Inferior parietal cortex (tissue), 1 donor: ENCODE data around the gene MAGI3.

ENCODE experiments used
- DNase-seq: peaks from one replicate; pipeline ENCODE4 v3.0.0-alpha.2; 2016; ENCODE audit errors: extremely low spot score

Gene MAGI3

GRCh38 chr1:113389953-113390834 is at the start of gene MAGI3:
TSS of gene MAGI3 (plus strand) at chr1:113390515. CDS start at chr1:113391034, 519 bp downstream.
- DNase-seq: peak; percentile 96

- no peak for DNase-seq
Observed at GRCh38 chr1:113353580-113353979, 36.7 kb upstream of the MAGI3 start.

DNA sequence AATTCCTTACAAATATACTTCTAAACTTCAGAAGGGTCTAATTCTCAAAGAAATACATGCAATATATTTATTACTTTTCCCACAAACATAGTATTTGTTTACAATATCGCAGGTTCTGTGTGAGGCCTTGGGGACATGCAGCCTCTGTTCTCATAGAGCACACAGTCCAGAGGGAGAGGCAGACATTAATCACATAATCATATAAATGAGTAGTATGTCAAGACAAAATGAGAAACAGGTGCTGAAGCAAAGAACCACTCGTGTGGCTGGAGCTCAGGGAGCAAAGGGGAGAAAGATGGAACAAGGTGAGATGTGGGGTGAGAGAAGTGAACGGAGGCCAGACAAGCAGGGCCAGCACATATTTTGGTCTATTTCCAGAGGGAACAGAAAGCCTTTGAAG is 26.4 kb upstream of the MAGI3 start:
- no peak for DNase-seq

- DNase-seq: no peak
Observed at GRCh38 chr1:113369040-113369439, 21.3 kb upstream of the MAGI3 start.

DNA sequence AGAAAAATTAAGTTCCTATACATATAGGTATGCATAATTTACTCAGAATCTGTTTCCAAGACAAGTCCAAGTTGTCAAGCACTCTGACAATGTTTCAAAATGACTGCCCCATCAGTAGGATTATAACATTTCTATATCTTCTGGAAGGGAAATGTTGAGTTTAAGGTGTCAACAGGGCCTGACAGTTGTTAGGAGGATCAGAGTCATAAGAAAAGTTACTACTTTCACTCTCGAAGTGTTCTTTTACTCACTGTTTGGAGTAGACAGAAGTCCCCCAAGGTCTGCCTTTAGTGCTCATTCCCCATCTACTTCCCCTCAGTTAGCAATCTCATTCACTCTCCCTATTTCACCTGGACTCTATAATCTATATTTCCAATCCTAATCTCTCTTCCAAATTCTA is 20.6 kb upstream of the MAGI3 start:
- DNase-seq: no peak

DNA sequence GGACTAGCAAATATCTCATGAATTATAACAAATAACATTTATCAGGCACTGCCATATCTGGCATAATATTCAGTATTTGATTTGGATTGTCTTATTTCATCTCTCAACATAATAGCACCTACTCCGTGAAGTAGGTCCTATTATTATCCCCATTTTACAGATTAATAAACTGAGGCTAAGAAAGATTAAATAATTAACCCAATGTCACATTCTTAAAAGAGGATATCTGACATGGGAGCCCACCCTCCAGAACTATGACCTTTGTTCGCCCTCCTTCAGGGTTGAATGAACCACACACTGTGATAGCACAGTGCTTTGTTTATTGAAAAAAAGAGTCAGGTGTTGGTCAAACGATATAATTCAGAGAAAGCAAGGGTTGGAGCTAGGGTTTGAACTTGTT is 19.4 kb upstream of the MAGI3 start:
- no peak for DNase-seq

DNA sequence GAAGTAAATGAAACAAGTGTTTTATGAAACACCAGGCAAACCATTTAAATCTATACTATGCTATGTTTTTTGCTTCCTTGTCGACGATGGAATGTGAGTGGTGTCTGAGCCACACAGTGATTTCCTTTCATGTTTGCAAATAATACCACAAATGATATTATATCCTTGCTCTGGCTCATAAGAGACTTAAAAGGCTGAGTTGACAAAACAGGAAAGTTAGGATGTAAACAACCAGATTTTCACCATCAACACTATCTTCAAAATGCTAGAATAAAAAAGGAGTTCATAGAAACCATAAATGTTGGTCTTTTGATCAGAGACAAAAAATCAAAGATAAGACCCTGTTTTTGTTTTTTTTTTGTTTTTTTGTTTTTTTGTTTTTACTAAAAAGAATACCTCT is 17.8 kb upstream of the MAGI3 start:
- no peak for DNase-seq

DNA sequence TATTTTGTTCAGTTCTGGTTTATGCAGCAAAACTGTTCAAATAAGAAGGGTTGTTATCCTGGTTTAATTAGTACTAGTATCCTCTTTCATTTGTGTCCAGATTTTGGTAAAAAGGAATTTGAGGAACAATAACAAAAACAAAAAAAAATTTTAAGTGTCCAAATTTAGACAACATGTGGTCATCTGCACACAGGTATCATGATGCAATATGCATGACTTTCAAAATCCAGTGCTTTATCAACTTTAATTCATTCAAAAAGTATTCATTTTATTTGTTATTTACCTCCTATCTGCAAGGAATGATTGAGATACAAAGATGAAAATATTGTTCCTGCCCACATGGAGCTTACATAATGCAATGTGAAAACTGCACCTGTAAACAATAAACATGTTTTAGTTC is 16.7 kb upstream of the MAGI3 start:
- DNase-seq: no peak

- DNase-seq: peak; percentile 5
Observed at GRCh38 chr1:113375878-113376277, 14.4 kb upstream of the MAGI3 start.

DNA sequence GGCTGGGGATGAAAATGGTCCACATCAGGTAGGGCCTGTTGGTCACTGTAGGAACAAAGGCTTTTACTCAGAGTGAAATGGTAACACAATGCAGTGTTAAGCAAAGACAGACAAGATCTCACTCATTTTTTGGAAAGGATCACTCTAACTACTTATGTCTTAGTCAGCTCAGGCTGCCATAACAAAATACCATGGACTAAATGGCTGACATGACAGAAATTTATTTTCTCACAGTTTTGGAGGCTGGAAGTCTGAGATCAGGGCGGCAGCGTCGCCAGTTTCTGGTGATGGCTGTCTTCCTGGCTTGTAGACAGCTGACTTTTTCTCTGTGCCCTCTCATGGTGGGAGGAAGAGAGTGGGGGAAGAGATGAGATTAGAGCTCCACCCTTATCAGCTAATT is 10.2 kb upstream of the MAGI3 start:
- no peak for DNase-seq

GRCh38 chr1:113388017-113388620 is 2.2 kb upstream of the MAGI3 start:
- no peak for DNase-seq

GRCh38 chr1:113388621-113389358 is 1.5 kb upstream of the MAGI3 start:
- no peak for DNase-seq

GRCh38 chr1:113389359-113389952 is 859 bp upstream of the MAGI3 start:
- DNase-seq: no peak

- DNase-seq: no peak
Observed at GRCh38 chr1:113390871-113391648, 745 bp downstream of the MAGI3 start.

DNA sequence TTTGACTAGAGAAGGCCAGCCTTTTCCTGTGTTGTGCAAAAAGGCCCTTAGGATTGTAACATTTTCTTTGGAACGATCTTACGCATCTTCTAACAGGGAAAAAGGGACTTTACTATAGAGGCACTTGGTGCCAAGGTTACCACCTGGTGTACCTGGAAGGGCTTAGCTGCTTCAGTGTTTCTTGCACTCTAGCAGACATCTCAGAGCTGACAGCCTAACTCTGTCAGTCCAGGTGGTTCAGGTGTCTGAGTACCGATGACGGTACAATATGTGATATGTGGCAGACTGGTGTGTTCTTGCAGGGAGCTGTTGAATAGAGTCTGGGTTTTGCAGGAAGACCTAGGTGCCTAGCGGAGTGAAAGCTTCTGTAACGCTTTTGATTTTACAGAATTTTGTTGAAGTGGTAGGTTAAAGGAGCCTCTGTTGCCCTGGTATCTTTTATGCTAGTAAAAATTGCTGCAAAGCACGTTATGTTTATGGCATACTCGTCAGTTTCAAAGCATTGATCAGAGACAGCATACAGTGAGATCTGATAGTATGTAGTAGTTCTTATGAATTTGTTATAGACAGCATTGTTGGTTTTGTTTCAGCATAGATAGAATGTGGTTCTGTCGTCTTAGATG is 1.4 kb downstream of the MAGI3 start:
- DNase-seq: no peak

- DNase-seq: no peak
Observed at GRCh38 chr1:113392541-113393128, 2.3 kb downstream of the MAGI3 start.

DNA sequence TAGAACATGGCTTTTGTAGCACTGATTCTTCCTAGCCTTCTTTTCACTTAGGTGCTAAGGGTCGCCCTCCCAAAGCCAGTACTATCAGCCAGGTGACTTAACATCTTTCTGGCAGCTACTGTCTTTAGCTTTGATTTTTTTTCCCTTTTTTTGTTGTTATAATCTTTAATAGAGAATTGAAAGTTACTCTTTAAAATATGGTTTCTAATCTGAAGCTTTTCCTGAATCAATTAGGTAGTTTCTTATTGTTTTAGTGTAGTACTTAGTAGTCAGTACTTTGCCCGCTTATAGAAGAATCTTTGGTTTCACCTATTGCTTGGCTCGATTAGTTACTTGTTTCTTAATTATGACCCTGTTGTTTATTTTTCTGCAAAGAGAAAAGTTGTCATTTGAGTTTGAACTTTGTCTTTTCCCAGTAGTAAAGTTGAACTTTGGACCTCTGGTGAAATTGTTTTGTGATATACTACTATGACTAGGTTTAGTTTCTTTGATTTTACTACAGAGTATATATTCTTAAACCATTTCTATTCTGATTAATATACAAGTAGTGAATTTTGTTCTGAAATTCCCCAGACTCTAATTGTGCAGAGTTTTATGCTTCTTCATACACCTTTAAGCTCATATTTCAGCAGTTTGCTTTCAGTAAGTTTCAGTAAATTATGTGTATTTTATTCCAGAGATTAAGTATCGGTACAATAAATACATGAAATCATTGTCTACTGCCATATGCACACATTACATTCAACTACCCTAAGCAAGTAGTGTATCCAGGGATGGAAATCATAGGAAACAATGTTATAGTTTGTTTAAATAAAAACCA is 3.9 kb downstream of the MAGI3 start:
- DNase-seq: no peak

DNA sequence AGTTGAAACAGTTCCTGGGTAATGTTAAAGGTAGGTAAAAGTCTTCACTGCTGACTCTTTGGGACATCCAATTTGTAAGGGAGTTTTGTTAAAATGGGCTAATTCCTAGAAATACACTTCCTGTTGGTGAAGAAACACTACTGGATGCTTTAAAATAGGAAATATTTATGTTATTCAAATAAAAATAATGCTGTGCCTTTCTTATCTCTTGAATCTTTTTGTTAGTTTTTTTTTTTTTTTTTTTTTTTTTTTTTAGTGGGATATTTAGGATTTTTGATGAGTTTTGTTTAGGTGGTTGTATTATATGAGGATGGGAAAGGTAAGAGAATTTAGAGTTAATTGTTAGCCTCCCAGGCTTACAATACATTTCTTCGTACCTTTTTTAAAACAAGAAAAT is 4.5 kb downstream of the MAGI3 start:
- no peak for DNase-seq

- no peak for DNase-seq
Observed at GRCh38 chr1:113396102-113396501, 5.8 kb downstream of the MAGI3 start.

- DNase-seq: no peak
Observed at GRCh38 chr1:113396585-113396984, 6.3 kb downstream of the MAGI3 start.
